HEK293T (cell line): ENCODE results near the gene ABCC8.

Experiments
- FOXM1 ChIP-seq: fragments of 450-650 bp; IDR thresholded peaks from 2 replicates; pipeline ENCODE4 v1.6.1; 2017; ENCODE audit warnings: mild to moderate bottlenecking, borderline replicate concordance
- TARDBP ChIP-seq: fragments of 450-650 bp; IDR thresholded peaks from 2 replicates; pipeline ENCODE4 v1.6.1; 2016

GRCh38 chr11:17498475-17498874 is 21.8 kb upstream of the ABCC8 start:
- TF ChIP-seq TARDBP (no peak), FOXM1 (no peak)
